Left kidney (tissue), 2 donors: ENCODE data around the gene FLACC1. TPM values are rescaled to one million over a fixed set of nuclear protein-coding genes. Genes with fewer than 3 reads are reported as not detected.
"Not testable (repeated sequence)": the region's sequence is repeated elsewhere in the genome, so short reads cannot be mapped to it uniquely, and the experiment has no call there.

Experiments
- DNase-seq: peaks from one replicate; pipeline ENCODE4 v3.0.0-alpha.2; 2013
- polyA plus RNA-seq: library from polyadenylated mRNA; unstranded; fragments of 120-200 nt; gene quantifications from one replicate; pipeline ENCODE4 v1.2.1, GENCODE V29; 2013; ENCODE audit not compliant: insufficient read length

Gene FLACC1
- polyA plus RNA-seq, 1 donor, result 3.1 TPM

DNA sequence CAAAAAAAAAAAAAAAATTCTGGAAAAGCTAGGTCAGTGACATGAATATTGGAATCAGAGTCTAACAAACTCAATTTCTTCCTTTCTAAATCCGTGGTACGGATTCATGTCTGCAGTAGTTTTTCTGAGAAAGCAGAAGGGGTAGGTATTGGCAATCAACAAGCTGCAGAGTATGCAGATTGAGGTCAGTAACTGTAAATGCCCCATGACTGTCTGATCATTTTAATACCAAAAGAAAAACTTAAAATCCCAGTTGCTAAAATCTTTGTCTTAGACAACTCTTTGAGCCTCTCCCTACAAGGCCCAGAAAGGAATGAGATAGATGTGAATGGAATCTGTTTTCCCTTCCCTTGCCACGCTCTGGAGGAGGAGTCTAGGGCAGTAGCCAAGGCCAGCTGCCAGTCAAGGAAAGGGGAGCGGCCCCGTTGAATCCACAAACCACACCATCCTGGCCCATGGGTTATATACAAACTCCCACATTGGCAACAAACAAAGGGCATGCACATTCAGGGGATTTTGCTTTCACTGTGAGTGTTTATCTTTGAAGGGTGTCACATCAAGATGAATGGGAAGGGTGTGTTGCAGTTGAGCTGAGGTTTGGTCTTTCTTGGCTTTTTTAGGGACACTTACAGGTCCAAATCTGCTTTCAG is 102.9 kb downstream of the FLACC1 start:
- DNase-seq, result no peak

DNA sequence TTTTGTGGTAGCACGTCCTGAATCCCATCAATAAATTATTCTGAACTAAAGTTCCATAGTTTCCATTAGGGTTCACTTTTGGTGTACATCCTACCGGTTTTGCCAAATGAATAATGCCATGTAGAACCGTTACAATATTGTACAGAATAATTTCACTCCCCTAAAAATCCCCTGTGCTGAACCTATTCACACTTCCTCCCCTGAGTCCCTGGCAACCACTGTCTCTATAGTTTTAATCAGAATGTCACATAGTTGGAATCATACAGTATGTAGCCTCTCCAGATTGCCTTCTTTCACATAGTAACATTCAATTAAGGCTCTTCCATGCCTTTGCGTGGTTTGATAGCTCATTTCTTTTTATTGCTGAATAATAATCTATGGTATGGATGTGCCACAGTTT is 106.4 kb downstream of the FLACC1 start:
- no peak for DNase-seq

DNA sequence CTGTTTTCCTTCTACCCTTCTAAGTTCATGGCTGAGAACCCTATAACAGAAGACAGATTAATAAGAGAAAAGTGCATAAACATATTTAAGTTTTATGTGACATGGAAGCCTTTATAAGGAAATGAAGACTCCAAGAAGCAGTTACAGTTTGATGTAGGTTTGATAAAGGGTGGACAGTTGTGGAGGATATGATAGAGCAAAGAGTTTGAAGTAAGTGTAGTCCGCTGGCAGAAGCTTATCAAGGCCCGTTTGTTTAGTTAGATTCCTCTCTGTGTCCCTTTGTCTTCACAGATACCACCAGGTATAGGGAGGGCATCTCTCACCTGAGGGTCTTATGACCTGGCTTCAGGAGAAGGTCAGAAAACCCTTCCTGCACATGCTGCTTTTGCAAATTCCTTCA is 107.3 kb downstream of the FLACC1 start:
- no peak for DNase-seq

DNA sequence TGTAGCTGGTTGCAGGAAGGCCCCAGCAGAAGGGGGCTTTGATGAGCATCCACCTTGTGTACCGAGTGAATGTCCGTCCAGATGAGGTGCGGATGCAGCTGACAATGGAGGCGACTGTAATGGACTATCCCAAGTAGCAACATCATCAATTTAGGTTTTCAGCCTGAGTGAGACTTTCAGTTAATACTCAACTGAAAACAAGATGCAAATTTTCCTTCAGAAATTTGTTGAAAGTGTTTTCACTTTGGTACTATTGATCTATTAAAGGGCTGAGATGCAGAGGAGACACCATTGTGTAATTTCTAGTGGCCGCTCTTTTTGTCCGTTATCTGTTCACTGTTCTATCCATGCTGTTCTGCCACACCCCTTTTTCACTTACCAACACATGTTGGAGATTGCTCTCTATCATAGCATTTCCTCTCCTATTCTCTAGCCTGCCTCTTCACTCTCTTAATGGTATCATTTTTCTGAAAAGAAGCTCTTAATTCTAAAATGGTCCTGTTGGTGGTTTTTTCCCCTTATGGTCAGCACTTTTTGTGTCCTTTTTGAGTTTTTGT is 108.8 kb downstream of the FLACC1 start:
- DNase-seq, result no peak

DNA sequence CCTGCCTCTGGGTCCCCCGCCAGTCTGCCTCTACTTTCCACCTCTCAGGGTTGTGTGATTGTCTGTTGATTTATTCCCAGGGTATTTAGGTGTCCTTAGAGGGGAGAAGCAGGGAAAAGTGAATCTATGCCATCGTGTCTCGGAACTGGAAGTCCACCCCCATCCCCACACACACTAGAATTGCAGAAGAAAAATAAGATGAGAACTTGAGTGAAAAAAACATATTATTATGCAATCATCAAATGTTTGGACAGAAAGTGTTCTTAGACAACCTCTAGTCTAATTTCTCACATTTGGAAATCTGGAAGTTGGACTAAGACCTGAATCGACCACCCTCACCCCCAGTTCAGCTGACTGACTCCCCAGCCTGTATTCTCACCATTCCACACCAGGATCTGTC is 110.9 kb downstream of the FLACC1 start:
- no peak for DNase-seq

DNA sequence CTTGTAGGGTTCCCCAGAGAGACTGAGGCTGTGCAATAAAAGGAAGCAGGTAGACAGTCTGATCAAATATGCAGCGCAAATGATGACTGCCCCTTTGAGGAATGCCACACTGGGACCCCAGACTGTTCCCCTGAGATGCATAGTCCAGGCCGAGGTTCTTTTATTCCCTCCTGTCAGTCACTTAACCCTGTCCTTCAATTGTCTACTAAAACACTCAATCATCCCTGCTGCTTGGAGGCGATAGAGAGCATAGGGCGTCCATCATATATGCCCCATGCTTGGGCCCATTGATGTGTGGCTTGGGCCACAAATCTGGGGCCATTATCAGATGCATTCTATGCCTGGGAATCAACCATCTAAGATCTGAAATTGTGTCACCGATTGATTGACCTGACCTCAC is 112.3 kb downstream of the FLACC1 start:
- no peak for DNase-seq

GRCh38 chr2:201242571-201243277 is 114.4 kb downstream of the FLACC1 start:
- no peak for DNase-seq

- not testable (repeated sequence) for DNase-seq
These were observed 117.8 kb downstream of the FLACC1 start for GRCh38 chr2:201239167-201239935.

Other genes with a start within 250 kb of the FLACC1 start
- 86.4 TPM for gene CFLAR, start 241.2 kb downstream of the FLACC1 start, polyA plus RNA-seq
- 10.8 TPM for gene CASP10, start 174.2 kb downstream of the FLACC1 start, polyA plus RNA-seq
- 16.9 TPM for gene CASP8, start 96.8 kb downstream of the FLACC1 start, polyA plus RNA-seq
- 48.8 TPM for gene TRAK2, start 94.1 kb upstream of the FLACC1 start, polyA plus RNA-seq
- gene STRADB, start 94.4 kb upstream of the FLACC1 start, polyA plus RNA-seq, result 103 TPM